ENCODE measurements around the gene NAA60.

DNA sequence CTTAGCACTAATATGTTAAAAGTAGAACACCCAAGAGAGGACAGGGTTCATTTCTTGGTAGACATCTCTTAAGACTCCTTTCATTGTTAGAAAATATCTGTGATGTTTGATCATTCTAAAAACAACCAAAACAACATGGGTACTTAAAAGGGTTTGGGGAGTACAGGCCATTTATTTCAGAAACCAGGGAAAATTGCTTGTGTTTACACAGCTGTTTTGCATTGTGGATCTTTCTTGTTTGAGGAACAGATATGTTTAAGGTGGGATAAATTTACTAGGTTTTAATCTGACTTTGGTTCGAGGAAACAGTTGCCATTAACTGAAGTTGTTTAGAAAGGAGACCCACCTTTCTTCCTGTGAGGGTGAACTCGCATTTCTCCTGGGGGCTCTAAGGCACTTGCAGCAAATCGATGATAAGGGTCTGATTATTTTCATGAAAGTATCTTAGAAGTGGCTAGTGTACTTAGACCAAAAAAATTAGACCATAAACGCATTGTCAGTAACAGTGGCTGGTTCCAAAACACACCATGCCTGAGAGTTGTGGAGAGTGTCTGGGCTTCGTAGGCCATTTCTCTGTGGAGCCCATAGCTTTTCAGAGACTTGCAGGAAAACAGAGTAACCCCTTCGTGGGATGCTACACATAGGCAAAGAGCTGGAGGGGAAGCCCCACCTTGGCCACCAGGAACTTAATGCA is 75.0 kb downstream of the NAA60 start:
- TF ChIP-seq POLR2AphosphoS5 (IDR thresholded peaks at IDR 0.05) (no peak), POLR2A (IDR thresholded peaks at IDR 0.05) (no peak)
- TF ChIP-seq, protein P1, sequence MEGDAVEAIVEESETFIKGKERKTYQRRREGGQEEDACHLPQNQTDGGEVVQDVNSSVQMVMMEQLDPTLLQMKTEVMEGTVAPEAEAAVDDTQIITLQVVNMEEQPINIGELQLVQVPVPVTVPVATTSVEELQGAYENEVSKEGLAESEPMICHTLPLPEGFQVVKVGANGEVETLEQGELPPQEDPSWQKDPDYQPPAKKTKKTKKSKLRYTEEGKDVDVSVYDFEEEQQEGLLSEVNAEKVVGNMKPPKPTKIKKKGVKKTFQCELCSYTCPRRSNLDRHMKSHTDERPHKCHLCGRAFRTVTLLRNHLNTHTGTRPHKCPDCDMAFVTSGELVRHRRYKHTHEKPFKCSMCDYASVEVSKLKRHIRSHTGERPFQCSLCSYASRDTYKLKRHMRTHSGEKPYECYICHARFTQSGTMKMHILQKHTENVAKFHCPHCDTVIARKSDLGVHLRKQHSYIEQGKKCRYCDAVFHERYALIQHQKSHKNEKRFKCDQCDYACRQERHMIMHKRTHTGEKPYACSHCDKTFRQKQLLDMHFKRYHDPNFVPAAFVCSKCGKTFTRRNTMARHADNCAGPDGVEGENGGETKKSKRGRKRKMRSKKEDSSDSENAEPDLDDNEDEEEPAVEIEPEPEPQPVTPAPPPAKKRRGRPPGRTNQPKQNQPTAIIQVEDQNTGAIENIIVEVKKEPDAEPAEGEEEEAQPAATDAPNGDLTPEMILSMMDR (IDR thresholded peaks at IDR 0.05 in 8 of 11, conservative IDR thresholded peaks at IDR 0.05 in 3 of 11): no peak
